Neural progenitor cell (in vitro differentiated cells): ENCODE data around the gene SDS. TPM values are rescaled to one million over a fixed set of nuclear protein-coding genes. Genes with fewer than 3 reads are reported as not detected.
"Not testable (repeated sequence)": the region's sequence is repeated elsewhere in the genome, so short reads cannot be mapped to it uniquely, and the experiment has no call there.

Experiments used
- DNase-seq: peaks from one replicate; pipeline ENCODE4 v3.0.0-alpha.2; 2016; ENCODE audit warnings: low spot score
- H2AFZ ChIP-seq: fragments of 200-600 bp; sonication (generic); replicated peaks from 2 replicates; pipeline ENCODE4 v1.6.1; 2016; ENCODE audit warnings: antibody characterized with exemption
- H3F3A ChIP-seq: fragments of 200-600 bp; sonication (generic); 2 replicates; pipeline ENCODE4 v1.6.1; 2016; ENCODE audit warnings: antibody characterized with exemption, low read depth
- H3K27ac ChIP-seq: fragments of 200-600 bp; sonication (generic); 2 replicates; pipeline ENCODE4 v1.5.1; 2016; ENCODE audit warnings: mild to moderate bottlenecking
- H3K27me3 ChIP-seq: fragments of 200-600 bp; sonication (generic); 2 replicates; pipeline ENCODE4 v1.6.1; 2016; ENCODE audit warnings: mild to moderate bottlenecking, moderate library complexity
- H3K36me3 ChIP-seq: fragments of 200-600 bp; sonication (generic); 2 replicates; pipeline ENCODE4 v1.5.1; 2016
- H3K4me1 ChIP-seq: fragments of 200-600 bp; sonication (generic); 2 replicates; pipeline ENCODE4 v1.6.1; 2016; ENCODE audit warnings: mixed run types
- H3K4me2 ChIP-seq: fragments of 200-600 bp; sonication (generic); 2 replicates; pipeline ENCODE4 v1.6.1; 2016
- H3K4me3 ChIP-seq: fragments of 200-600 bp; sonication (generic); 2 replicates; pipeline ENCODE4 v1.5.1; 2016
- H3K79me2 ChIP-seq: fragments of 200-600 bp; sonication (generic); 2 replicates; pipeline ENCODE4 v1.6.1; 2016; ENCODE audit warnings: low read depth
- H3K9ac ChIP-seq: fragments of 200-600 bp; sonication (generic); 2 replicates; pipeline ENCODE4 v1.6.1; 2016
- H3K9me3 ChIP-seq: fragments of 200-600 bp; sonication (generic); 2 replicates; pipeline ENCODE4 v1.5.1; 2016; ENCODE audit warnings: low read depth
- H4K20me1 ChIP-seq: fragments of 200-600 bp; sonication (generic); 2 replicates; pipeline ENCODE4 v1.6.1; 2016; ENCODE audit warnings: low read depth
- H3K27ac Mint-ChIP-seq: 3 replicates; pipeline ENCODE4 v1.8.0; 2021; ENCODE audit warnings: mixed read lengths
- H3K27me3 Mint-ChIP-seq: 2 replicates; pipeline ENCODE4 v1.8.0; 2022; ENCODE audit warnings: low read depth, mild to moderate bottlenecking, inconsistent platforms, moderate library complexity, mixed read lengths; ENCODE audit not compliant: insufficient read depth
- H3K36me3 Mint-ChIP-seq: 3 replicates; pipeline ENCODE4 v1.8.0; 2021; ENCODE audit warnings: mixed read lengths
- H3K4me1 Mint-ChIP-seq: 3 replicates; pipeline ENCODE4 v1.8.0; 2021; ENCODE audit warnings: mixed read lengths
- H3K4me3 Mint-ChIP-seq: 3 replicates; pipeline ENCODE4 v1.8.0; 2021; ENCODE audit warnings: mild to moderate bottlenecking, moderate library complexity, mixed read lengths
- H3K9me3 Mint-ChIP-seq: 3 replicates; pipeline ENCODE4 v1.8.0; 2020; ENCODE audit warnings: mixed read lengths
- CTCF ChIP-seq: fragments of 200-600 bp; sonication (generic); IDR thresholded peaks from 2 replicates; pipeline ENCODE4 v1.5.1; 2017; ENCODE audit warnings: antibody characterized with exemption, mild to moderate bottlenecking
- EZH2 ChIP-seq: fragments of 200-600 bp; sonication (generic); IDR thresholded peaks from 2 replicates; pipeline ENCODE4 v1.6.1; 2017; ENCODE audit warnings: antibody characterized with exemption, mild to moderate bottlenecking, moderate library complexity
- EZH2phosphoT487 ChIP-seq: fragments of 200-600 bp; sonication (generic); IDR thresholded peaks from 2 replicates; pipeline ENCODE4 v1.6.1; 2017; ENCODE audit warnings: antibody characterized with exemption
- total RNA-seq: library from RNA; depleted of rRNA; stranded (reverse); fragments of >200 nt; gene quantifications from 2 replicates; pipeline ENCODE4 v1.2.3, GENCODE V29; 2015; ENCODE audit warnings: low replicate concordance

Gene SDS
- total RNA-seq, 1 donor from 2014 or later, result not detected

DNA sequence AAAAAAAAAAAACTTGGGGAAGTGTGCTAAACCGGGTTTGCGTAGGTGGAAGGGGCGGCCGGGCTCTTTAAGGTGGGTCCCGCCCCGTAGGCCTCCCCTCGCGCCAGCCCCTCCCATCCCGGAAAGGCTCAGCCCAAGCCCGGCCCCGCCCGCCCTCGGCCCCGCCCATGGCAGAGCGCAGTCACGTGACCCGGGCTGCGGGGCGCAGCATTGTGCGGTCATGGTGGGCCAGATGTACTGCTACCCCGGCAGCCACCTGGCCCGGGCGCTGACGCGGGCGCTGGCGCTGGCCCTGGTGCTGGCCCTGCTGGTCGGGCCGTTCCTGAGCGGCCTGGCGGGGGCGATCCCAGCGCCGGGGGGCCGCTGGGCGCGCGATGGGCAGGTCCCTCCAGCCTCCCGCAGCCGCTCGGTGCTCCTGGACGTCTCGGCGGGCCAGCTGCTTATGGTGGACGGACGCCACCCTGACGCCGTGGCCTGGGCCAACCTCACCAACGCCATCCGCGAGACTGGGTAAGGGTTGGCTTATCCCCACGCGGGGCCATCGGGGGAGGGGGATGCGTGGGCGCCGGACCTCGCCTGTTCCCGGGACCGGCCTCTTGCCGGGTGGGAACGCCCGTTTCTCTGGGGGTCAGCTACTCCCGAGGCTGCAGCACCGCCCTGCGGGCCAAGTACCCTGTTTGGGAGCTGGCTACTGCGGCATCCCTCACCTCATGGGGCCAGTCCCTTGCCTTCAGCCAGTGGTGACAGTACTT is 45.1 kb downstream of the SDS start, which contains the start of gene PLBD2:
TSS of gene PLBD2 (plus strand) at position 207 of the 752 bp plus-strand sequence. CDS start at position 221, 14 bp downstream.
- Histone ChIP-seq H2AFZ (peak within 1 kb of the TSS; percentile 74), H3K4me3 (peak within 1 kb of the TSS; percentile 76), H3K79me2 (peaks cover 12% of the 10 kb centered on the region), H3F3A (peaks cover 15% of the 10 kb centered on the region), H3K9me3 (no peaks in the 10 kb centered on the region), H4K20me1 (peaks cover 19% of the 10 kb centered on the region), H3K27ac (no peak within 1 kb of the TSS), H3K4me1 (peaks cover 7% of the 10 kb centered on the region), H3K4me2 (peak within 1 kb of the TSS; percentile 79), H3K36me3 (no peaks in the 10 kb centered on the region), H3K9ac (peak within 1 kb of the TSS; percentile 43), H3K27me3 (no peaks in the 10 kb centered on the region)
- no peaks in the 10 kb centered on the region for H3K36me3 Mint-ChIP-seq
- no peaks in the 10 kb centered on the region for H3K9me3 Mint-ChIP-seq
- peak within 1 kb of the TSS; percentile 85 for H3K4me3 Mint-ChIP-seq
- H3K4me1 Mint-ChIP-seq, result peaks cover 11% of the 10 kb centered on the region
- DNase-seq, result peak; percentile 98
- TF ChIP-seq EZH2phosphoT487 (no peak), EZH2 (no peak), CTCF (no peak)
- H3K27me3 Mint-ChIP-seq, result peaks cover 2% of the 10 kb centered on the region
- H3K27ac Mint-ChIP-seq, result no peak within 1 kb of the TSS

- peaks cover 11% of the 10 kb centered on the region for H3K27me3 Mint-ChIP-seq
- H3K9me3 ChIP-seq, H3K9me3 Mint-ChIP-seq, H2AFZ ChIP-seq, H3K79me2 ChIP-seq, H3K36me3 Mint-ChIP-seq, H4K20me1 ChIP-seq, H3K27me3 ChIP-seq, H3K4me3 ChIP-seq, H3K9ac ChIP-seq, H3K27ac Mint-ChIP-seq, H3K4me3 Mint-ChIP-seq, H3K4me1 Mint-ChIP-seq, H3K36me3 ChIP-seq, DNase-seq, H3K4me2 ChIP-seq, H3K4me1 ChIP-seq, H3K27ac ChIP-seq: not testable (repeated sequence)
- H3F3A ChIP-seq, result peaks cover 11% of the 10 kb centered on the region
These were observed 49.5 kb downstream of the SDS start for GRCh38 chr12:113354192-113354591.

DNA sequence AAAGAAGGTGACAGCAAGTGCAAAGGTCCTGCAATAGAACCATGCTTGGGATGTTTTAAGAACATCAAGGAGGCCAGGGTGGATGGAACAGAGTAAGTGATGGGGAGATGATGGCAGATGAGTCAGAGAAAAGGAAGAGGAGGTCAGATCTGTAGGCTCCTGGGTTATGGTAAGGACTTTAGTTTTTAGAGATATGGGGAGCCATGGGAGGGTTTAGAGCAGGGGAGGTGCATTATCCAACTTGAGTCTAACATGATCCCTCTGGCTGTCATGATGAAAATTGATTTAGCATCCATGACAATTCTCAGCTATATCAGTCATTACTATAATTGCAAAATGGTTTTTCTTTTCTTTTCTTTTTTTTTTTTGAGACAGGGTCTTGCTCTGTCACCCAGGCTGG is 52.6 kb downstream of the SDS start:
- no peak overlapping the region for H2AFZ ChIP-seq
- no peak overlapping the region for H3K9ac ChIP-seq
- H3K27ac Mint-ChIP-seq, result no peak overlapping the region
- no peaks in the 10 kb centered on the region for H3K36me3 Mint-ChIP-seq
- no peaks in the 10 kb centered on the region for H3K4me1 ChIP-seq
- no peaks in the 10 kb centered on the region for H3K79me2 ChIP-seq
- H3F3A ChIP-seq, result no peaks in the 10 kb centered on the region
- no peak overlapping the region for H3K27ac ChIP-seq
- no peak for TF ChIP-seq EZH2phosphoT487
- no peak for TF ChIP-seq CTCF
- no peak for TF ChIP-seq EZH2
- H3K27me3 Mint-ChIP-seq, result peaks cover 16% of the 10 kb centered on the region
- H3K36me3 ChIP-seq, result no peaks in the 10 kb centered on the region
- H3K9me3 ChIP-seq, result no peaks in the 10 kb centered on the region
- no peaks in the 10 kb centered on the region for H3K9me3 Mint-ChIP-seq
- H3K27me3 ChIP-seq, result no peaks in the 10 kb centered on the region
- peaks cover 8% of the 10 kb centered on the region for H3K4me1 Mint-ChIP-seq
- no peak overlapping the region for H3K4me2 ChIP-seq
- no peaks in the 10 kb centered on the region for H4K20me1 ChIP-seq
- H3K4me3 Mint-ChIP-seq, result no peak overlapping the region
- no peak overlapping the region for H3K4me3 ChIP-seq
- no peak for DNase-seq

- peak; percentile 24 for DNase-seq
- Histone ChIP-seq H4K20me1 (no peaks in the 10 kb centered on the region), H3K27ac (no peak overlapping the region), H3K27me3 (no peaks in the 10 kb centered on the region), H3K36me3 (no peaks in the 10 kb centered on the region), H3K4me1 (no peaks in the 10 kb centered on the region), H3K4me2 (no peak overlapping the region), H3K9ac (no peak overlapping the region), H3K79me2 (no peaks in the 10 kb centered on the region), H3K9me3 (no peaks in the 10 kb centered on the region), H3F3A (no peaks in the 10 kb centered on the region), H2AFZ (peak overlapping the region; percentile 26), H3K4me3 (no peak overlapping the region)
- H3K4me1 Mint-ChIP-seq, result peaks cover 8% of the 10 kb centered on the region
- H3K27me3 Mint-ChIP-seq, result peaks cover 13% of the 10 kb centered on the region
- H3K27ac Mint-ChIP-seq, result no peak overlapping the region
- H3K4me3 Mint-ChIP-seq, result no peak overlapping the region
- TF ChIP-seq CTCF, result no peak
- no peak for TF ChIP-seq EZH2phosphoT487
- no peak for TF ChIP-seq EZH2
- no peaks in the 10 kb centered on the region for H3K36me3 Mint-ChIP-seq
- H3K9me3 Mint-ChIP-seq, result no peaks in the 10 kb centered on the region
These were observed 54.7 kb downstream of the SDS start for GRCh38 chr12:113348849-113349536.
